ENCODE measurements around the gene SIVA1.

Gene SIVA1

GRCh38 chr14:104801520-104802393, 48.8 kb downstream of the SIVA1 start:
- TF ChIP-seq ZFP69B (tag by site-specific recombination; IDR thresholded peaks at IDR 0.05) (0 out of 2 replicates have a peak, but pooled peaks have one; percentile 26), ZNF248 (tag by site-specific recombination; IDR thresholded peaks at IDR 0.05) (no peak)
- TF ChIP-seq, protein P1, sequence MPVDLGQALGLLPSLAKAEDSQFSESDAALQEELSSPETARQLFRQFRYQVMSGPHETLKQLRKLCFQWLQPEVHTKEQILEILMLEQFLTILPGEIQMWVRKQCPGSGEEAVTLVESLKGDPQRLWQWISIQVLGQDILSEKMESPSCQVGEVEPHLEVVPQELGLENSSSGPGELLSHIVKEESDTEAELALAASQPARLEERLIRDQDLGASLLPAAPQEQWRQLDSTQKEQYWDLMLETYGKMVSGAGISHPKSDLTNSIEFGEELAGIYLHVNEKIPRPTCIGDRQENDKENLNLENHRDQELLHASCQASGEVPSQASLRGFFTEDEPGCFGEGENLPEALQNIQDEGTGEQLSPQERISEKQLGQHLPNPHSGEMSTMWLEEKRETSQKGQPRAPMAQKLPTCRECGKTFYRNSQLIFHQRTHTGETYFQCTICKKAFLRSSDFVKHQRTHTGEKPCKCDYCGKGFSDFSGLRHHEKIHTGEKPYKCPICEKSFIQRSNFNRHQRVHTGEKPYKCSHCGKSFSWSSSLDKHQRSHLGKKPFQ (tag by site-specific recombination; IDR thresholded peaks at IDR 0.05): 0 out of 2 replicates have a peak, but pooled peaks have one; percentile 30
- peaks cover 9% of the 10 kb centered on the region for H3K4me1 ChIP-seq (ENCODE audit: control insufficient read depth, insufficient read depth, low read length)
- no peaks in the 10 kb centered on the region for H3K36me3 ChIP-seq (ENCODE audit: control insufficient read depth in 2 of 2, insufficient read depth in 1 of 2, low read length in 2 of 2)
- H3K9me3 ChIP-seq (ENCODE audit: control insufficient read depth, insufficient read depth, low read depth, low read length): no peaks in the 10 kb centered on the region
- ChIA-PET POLR2A (interaction anchor here (1.1 to 1.6 kb wide), 2 partner anchors 10 to 25 kb away, joined by 4 to 7 read pairs; no protein-coding TSS in a partner anchor), CTCF (interaction anchor here (1.2 kb wide), 1 partner anchor 24 kb away, joined by 3 read pairs; no protein-coding TSS in a partner anchor)
- H3K27ac ChIP-seq (ENCODE audit: extremely low read depth, low read depth, low read length): no peak overlapping the region
- H3K4me3 ChIP-seq (ENCODE audit: low read depth, low read length): peak overlapping the region; percentile 43

DNA sequence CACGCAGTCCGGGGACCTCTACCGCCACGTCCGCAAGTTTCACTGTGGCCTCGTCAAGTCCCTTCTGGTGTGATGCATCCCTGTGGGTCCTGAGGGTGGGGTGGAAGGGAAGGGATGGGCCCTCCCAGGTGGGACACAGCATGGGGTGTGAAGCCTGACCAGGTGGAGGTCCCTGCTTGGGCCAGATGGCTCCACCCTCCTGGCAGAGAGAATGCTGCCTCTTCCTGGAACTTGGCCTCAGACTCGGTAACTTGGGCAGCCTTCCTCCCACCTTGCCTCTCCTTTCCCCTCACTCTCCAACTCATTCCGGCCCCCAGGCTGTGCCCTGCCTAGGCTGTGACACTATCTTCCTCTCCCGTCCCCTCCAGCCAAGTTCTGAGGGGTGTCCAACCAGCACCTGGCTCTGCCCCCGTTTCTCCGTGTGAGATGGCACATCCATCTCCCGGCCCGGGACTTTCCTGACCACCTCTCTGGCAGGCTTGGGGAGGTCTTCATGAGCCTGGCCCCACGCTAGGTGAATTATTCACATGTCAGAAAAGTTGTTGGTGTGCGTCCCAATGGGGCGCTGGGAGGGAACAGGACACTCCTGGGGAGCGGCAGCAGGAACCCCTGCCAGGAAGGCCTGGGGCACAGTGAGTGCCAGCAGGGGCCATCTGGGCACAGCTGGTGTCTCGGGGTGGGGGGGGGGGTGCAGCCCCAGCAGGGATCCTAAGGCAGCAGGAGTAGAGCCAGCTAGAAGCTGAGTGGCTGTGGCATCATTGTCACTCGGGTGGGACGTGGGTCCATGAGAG, 49.6 kb downstream of the SIVA1 start:
- H3K4me1 ChIP-seq (ENCODE audit: control insufficient read depth, insufficient read depth, low read length): peaks cover 9% of the 10 kb centered on the region
- POLR2A ChIA-PET: no interaction called here

DNA sequence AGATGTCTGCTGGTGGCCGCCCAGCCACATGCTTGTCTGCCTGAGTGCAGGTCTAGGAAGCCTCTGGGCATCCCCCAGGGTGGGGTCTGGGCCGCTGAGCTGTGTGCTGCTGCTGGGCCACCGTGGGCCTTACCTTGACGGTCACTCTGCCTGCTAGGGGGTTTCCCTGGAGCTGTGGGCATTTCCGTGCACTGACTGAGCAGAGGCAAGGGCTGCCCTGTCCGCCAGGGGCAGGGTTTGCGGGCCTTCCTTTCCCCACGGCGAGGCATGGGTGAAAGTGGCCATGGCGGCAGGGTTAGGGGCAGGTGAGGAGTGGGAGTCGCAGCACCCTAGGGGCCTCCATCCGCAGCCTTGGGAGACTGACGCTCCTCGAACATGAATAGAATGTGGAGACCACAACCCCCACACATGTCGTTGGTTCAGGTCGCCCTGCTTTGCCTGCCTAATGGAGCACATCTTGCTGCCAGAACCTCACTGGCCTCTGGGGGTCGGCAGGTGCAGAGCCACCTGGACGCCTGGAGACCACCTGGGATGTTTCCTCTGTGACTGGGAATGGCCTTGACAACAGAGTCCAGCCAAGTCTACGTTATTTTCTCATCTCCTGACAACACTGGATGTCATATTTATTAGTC, 50.4 kb downstream of the SIVA1 start:
- Histone ChIP-seq H3K36me3 (ENCODE audit: control insufficient read depth in 2 of 2, insufficient read depth in 1 of 2, low read length in 2 of 2) (no peaks in the 10 kb centered on the region), H3K4me3 (ENCODE audit: low read depth, low read length) (no peak overlapping the region), H3K27ac (ENCODE audit: extremely low read depth, low read depth, low read length) (no peak overlapping the region), H3K9me3 (ENCODE audit: control insufficient read depth, insufficient read depth, low read depth, low read length) (no peaks in the 10 kb centered on the region), H3K4me1 (ENCODE audit: control insufficient read depth, insufficient read depth, low read length) (peaks cover 9% of the 10 kb centered on the region)
- TF ChIP-seq ZNF610 (tag by site-specific recombination; IDR thresholded peaks at IDR 0.05; ENCODE audit: borderline replicate concordance) (no peak), KLF8 (tag by site-specific recombination; IDR thresholded peaks at IDR 0.05) (no peak), SCRT2 (tag by site-specific recombination; IDR thresholded peaks at IDR 0.05) (no peak), ZNF830 (tag by site-specific recombination; IDR thresholded peaks at IDR 0.05; ENCODE audit: low read depth) (no peak), ZNF747 (tag by site-specific recombination; IDR thresholded peaks at IDR 0.05) (no peak), PRDM2 (tag by site-specific recombination; IDR thresholded peaks at IDR 0.05; ENCODE audit: borderline replicate concordance) (no peak), ZNF184 (tag by site-specific recombination; IDR thresholded peaks at IDR 0.05) (no peak)
- TF ChIP-seq, protein P2, sequence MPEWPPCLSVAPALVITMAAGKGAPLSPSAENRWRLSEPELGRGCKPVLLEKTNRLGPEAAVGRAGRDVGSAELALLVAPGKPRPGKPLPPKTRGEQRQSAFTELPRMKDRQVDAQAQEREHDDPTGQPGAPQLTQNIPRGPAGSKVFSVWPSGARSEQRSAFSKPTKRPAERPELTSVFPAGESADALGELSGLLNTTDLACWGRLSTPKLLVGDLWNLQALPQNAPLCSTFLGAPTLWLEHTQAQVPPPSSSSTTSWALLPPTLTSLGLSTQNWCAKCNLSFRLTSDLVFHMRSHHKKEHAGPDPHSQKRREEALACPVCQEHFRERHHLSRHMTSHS (tag by site-specific recombination; IDR thresholded peaks at IDR 0.05): no peak
- ChIA-PET CTCF (interaction anchor here (0.7 kb wide), 1 partner anchor 61 kb away, joined by 3 read pairs; no protein-coding TSS in a partner anchor), POLR2A (interaction anchor here (0.9 kb wide), 1 partner anchor 34 kb away, joined by 3 read pairs; no protein-coding TSS in a partner anchor)

More for the DNA sequence above, 49.6 kb downstream of the SIVA1 start:
- H3K9me3 ChIP-seq (ENCODE audit: control insufficient read depth, insufficient read depth, low read depth, low read length): no peaks in the 10 kb centered on the region
- H3K36me3 ChIP-seq (ENCODE audit: control insufficient read depth in 2 of 2, insufficient read depth in 1 of 2, low read length in 2 of 2): no peaks in the 10 kb centered on the region
- TF ChIP-seq GLIS2 (tag by site-specific recombination; IDR thresholded peaks at IDR 0.05) (peak; percentile 38), ZIC2 (tag by site-specific recombination; IDR thresholded peaks at IDR 0.05) (peak; percentile 97), HOXA7 (CRISPR knock-in tag; IDR thresholded peaks at IDR 0.05; ENCODE audit: borderline replicate concordance) (no peak), BCL11B (tag by site-specific recombination; IDR thresholded peaks at IDR 0.05; ENCODE audit: low read depth) (0 out of 2 replicates have a peak, but pooled peaks have one; percentile 29), GLIS1 (tag by site-specific recombination; IDR thresholded peaks at IDR 0.05) (peak; percentile 94)
- TF ChIP-seq, protein P2 (tag by site-specific recombination; IDR thresholded peaks at IDR 0.05): no peak
- no peak overlapping the region for H3K4me3 ChIP-seq (ENCODE audit: low read depth, low read length)
- H3K27ac ChIP-seq (ENCODE audit: extremely low read depth, low read depth, low read length): no peak overlapping the region
- CTCF ChIA-PET: interaction anchor here (0.7 to 1.2 kb wide), 2 partner anchors 23 to 61 kb away, joined by 3 read pairs; no protein-coding TSS in a partner anchor
